Measurements from ENCODE around the gene CCNB2. TPM values are rescaled to one million over a fixed set of nuclear protein-coding genes. Genes with fewer than 3 reads are reported as not detected.

The CCNB2 gene
- total and polyA plus RNA-seq, 4 donors, result 1.5 to 5.1 (median 2.2) TPM

GRCh38 chr15:59171067-59171397, 66.1 kb downstream of the CCNB2 start:
- Histone ChIP-seq H3K9me3 (ENCODE audit: control insufficient read depth in 4 of 4, insufficient read depth in 3 of 4, low read length in 3 of 4) (no peaks in the 10 kb centered on the region), H3K9ac (ENCODE audit: insufficient read depth in 1 of 2, low read length in 2 of 2) (no peak overlapping the region), H3K27ac (ENCODE audit: low read depth in 1 of 2, low read length in 1 of 2) (no peak overlapping the region), H3K36me3 (ENCODE audit: control insufficient read depth in 4 of 4, insufficient read depth in 4 of 4, low read length in 4 of 4) (peaks cover 0 to 12% (median 2%) of the 10 kb centered on the region in 4 donors), H3K4me1 (ENCODE audit: control insufficient read depth in 5 of 5, insufficient read depth in 5 of 5, low read length in 5 of 5) (peaks cover 0 to 8% (median 0%) of the 10 kb centered on the region in 5 donors), H3K4me3 (no peak overlapping the region), H3K27me3 (ENCODE audit: control insufficient read depth in 3 of 3, insufficient read depth in 3 of 3, low read length in 2 of 3) (no peaks in the 10 kb centered on the region)
- WGBS, 2 donors, result 94 to 95% methylated on average over 8 of the region's 8 CpGs
- TF ChIP-seq CTCF (IDR thresholded peaks at IDR 0.05; ENCODE audit: control extremely low read depth, extremely low read depth), result no peak
- ATAC-seq (ENCODE audit: insufficient read depth, low FRiP score), result no peak
- DNase-seq, result no peak

- H3K27ac ChIP-seq (ENCODE audit: low read depth in 1 of 2, low read length in 1 of 2), result no peak overlapping the region
- H3K4me3 ChIP-seq, result no peak overlapping the region
- no peaks in the 10 kb centered on the region for H3K9me3 ChIP-seq (ENCODE audit: control insufficient read depth in 4 of 4, insufficient read depth in 3 of 4, low read length in 3 of 4)
- no peak overlapping the region for H3K9ac ChIP-seq (ENCODE audit: insufficient read depth in 1 of 2, low read length in 2 of 2)
- ATAC-seq (ENCODE audit: insufficient read depth, low FRiP score) (no peak), DNase-seq (no peak)
- no peaks in the 10 kb centered on the region for H3K27me3 ChIP-seq (ENCODE audit: control insufficient read depth in 3 of 3, insufficient read depth in 3 of 3, low read length in 2 of 3)
- 97 to 99% methylated on average over 7 of the region's 7 CpGs for WGBS, 2 donors
- peaks cover 0 to 12% (median 2%) of the 10 kb centered on the region in 4 donors for H3K36me3 ChIP-seq (ENCODE audit: control insufficient read depth in 4 of 4, insufficient read depth in 4 of 4, low read length in 4 of 4)
- H3K4me1 ChIP-seq (ENCODE audit: control insufficient read depth in 5 of 5, insufficient read depth in 5 of 5, low read length in 5 of 5), result peaks cover 0 to 8% (median 0%) of the 10 kb centered on the region in 5 donors
- TF ChIP-seq CTCF (IDR thresholded peaks at IDR 0.05; ENCODE audit: control extremely low read depth, extremely low read depth), result no peak
Measured at GRCh38 chr15:59172289-59172901, 67.4 kb downstream of the CCNB2 start.

GRCh38 chr15:59173194-59173593, 68.2 kb downstream of the CCNB2 start:
- no peak for TF ChIP-seq CTCF (IDR thresholded peaks at IDR 0.05; ENCODE audit: control extremely low read depth, extremely low read depth)
- Histone ChIP-seq H3K4me3 (no peak overlapping the region), H3K4me1 (ENCODE audit: control insufficient read depth in 5 of 5, insufficient read depth in 5 of 5, low read length in 5 of 5) (peaks cover 0 to 8% (median 0%) of the 10 kb centered on the region in 5 donors), H3K9me3 (ENCODE audit: control insufficient read depth in 4 of 4, insufficient read depth in 3 of 4, low read length in 3 of 4) (no peaks in the 10 kb centered on the region), H3K36me3 (ENCODE audit: control insufficient read depth in 4 of 4, insufficient read depth in 4 of 4, low read length in 4 of 4) (peaks cover 0 to 12% (median 2%) of the 10 kb centered on the region in 4 donors), H3K27ac (ENCODE audit: low read depth in 1 of 2, low read length in 1 of 2) (no peak overlapping the region), H3K27me3 (ENCODE audit: control insufficient read depth in 3 of 3, insufficient read depth in 3 of 3, low read length in 2 of 3) (no peaks in the 10 kb centered on the region), H3K9ac (ENCODE audit: insufficient read depth in 1 of 2, low read length in 2 of 2) (no peak overlapping the region)
- WGBS, 2 donors, result 99% methylated on average over 5 of the region's 5 CpGs
- DNase-seq (no peak), ATAC-seq (ENCODE audit: insufficient read depth, low FRiP score) (no peak)
